Stomach (tissue), 9 donors: ENCODE results near the gene ZNF761. TPM values are rescaled to one million over a fixed set of nuclear protein-coding genes. Genes with fewer than 3 reads are reported as not detected.
"Not testable (repeated sequence)": the region's sequence is repeated elsewhere in the genome, so short reads cannot be mapped to it uniquely, and the experiment has no call there.

Experiments used
- DNase-seq, 2 donors: peaks; one replicate each; pipeline versions ENCODE4 v3.0.0 to v3.0.0-alpha.2; 2013 to 2019
- H3K27ac ChIP-seq, 5 donors: fragments of 200-600 bp in 4 of 5; sonication (generic) in 4 of 5; one replicate each; pipeline ENCODE4 v1.5.1; 2013 to 2019; ENCODE audit warnings: mild to moderate bottlenecking in 1 of 5, moderate library complexity in 1 of 5
- H3K27me3 ChIP-seq, 3 donors: fragments of 200-600 bp; sonication (generic); one replicate each; pipeline ENCODE4 v1.5.1; 2017 to 2019; ENCODE audit warnings: mixed run types in 1 of 3
- H3K36me3 ChIP-seq, 4 donors: fragments of 200-600 bp; sonication (generic); 1 replicate in 3 of 4; 2 replicates in 1 of 4; pipeline ENCODE4 v1.5.1; 2016 to 2019
- H3K4me1 ChIP-seq, 4 donors: fragments of 200-600 bp; sonication (generic); one replicate each; pipeline ENCODE4 v1.5.1; 2016 to 2019
- H3K4me3 ChIP-seq, 4 donors: fragments of 200-600 bp; sonication (generic) in 3 of 4; one replicate each; pipeline ENCODE4 v1.5.1; 2016 to 2019; ENCODE audit warnings: mild to moderate bottlenecking in 1 of 4
- H3K9me3 ChIP-seq, 4 donors: fragments of 200-600 bp; sonication (generic); one replicate each; pipeline ENCODE4 v1.5.1; 2016 to 2019
- EP300 ChIP-seq: sonication (generic); formaldehyde crosslinking; IDR thresholded peaks from one replicate; pipeline ENCODE4 v1.6.1; 2017; ENCODE audit warnings: antibody characterized with exemption
- POLR2A ChIP-seq, 4 donors: fragments of 450-650 bp; IDR thresholded peaks; one replicate each; pipeline ENCODE4 v1.6.1; 2016; ENCODE audit warnings: antibody characterized with exemption in 4 of 4, control low read depth in 2 of 4, mild to moderate bottlenecking in 1 of 4, moderate library complexity in 1 of 4
- POLR2AphosphoS5 ChIP-seq, 3 donors: sonication (generic); formaldehyde crosslinking; IDR thresholded peaks; one replicate each; pipeline ENCODE4 v1.6.1; 2016; ENCODE audit warnings: antibody characterized with exemption in 3 of 3
- WGBS, 5 donors: extraction: QIAGEN DNeasy Blood & Tissue Kit in 3 of 5; methylation state at CpG; one replicate each; pipeline versions ENCODE4 v1.1.5 to v1.1.7; 2013 to 2018; 5-methylcytosine and 5-hydroxymethylcytosine counted together
- intact Hi-C: fragments of 100-400 bp; cut with DNase I; formaldehyde crosslinking; loops from one replicate; pipeline ENCODE4 v1.15.1; 2023; ENCODE audit warnings: low total_unique reads
- polyA plus RNA-seq, 3 donors: library from polyadenylated mRNA; stranded (reverse); fragments of 200-250 nt; gene quantifications; one replicate each; pipeline ENCODE4 v1.2.3, GENCODE V29; 2013
- total RNA-seq, 5 donors: library from RNA; depleted of rRNA; stranded (reverse); fragments of >200 nt; gene quantifications; one replicate each; pipeline versions ENCODE4 v1.1.0 to v1.2.3, GENCODE V29; 2014 to 2016
- TF ChIP-seq, protein P1 (sequence below), 7 experiments: fragments of 450-650 bp in 4 of 7; fragments of 200-600 bp in 3 of 7; sonication (generic) in 3 of 7; IDR thresholded peaks; one replicate each; pipeline ENCODE4 v1.5.1; 2016 to 2019; ENCODE audit warnings: antibody characterized with exemption in 7 of 7, control low read depth in 2 of 7, mild to moderate bottlenecking in 1 of 7
- donor health status: healthy with polysubstance abuse.
- donor health status: Bipolar disorder and iron deficiency.
- donor health status: healthy.

ZNF761 gene
- total and polyA plus RNA-seq, 8 donors = 0.58 to 16.3 (median 7.0) TPM

DNA sequence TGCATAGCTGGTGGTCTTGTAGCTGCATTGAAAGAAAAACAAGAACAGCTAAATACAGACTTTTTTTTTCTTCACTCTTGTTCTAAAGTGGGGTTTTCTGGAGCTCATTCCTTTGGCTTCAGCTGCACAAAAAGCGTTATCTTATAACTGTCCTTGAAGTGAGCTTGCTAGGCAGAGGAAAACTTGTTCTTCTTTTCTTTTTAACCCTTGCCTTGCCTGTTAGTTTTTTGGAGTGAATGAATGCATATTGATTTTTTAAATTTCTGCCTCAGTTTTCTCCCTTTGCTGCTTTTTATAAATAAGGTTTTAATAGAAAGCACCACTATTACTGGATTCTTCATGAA, 35.3 kb upstream of the ZNF761 start:
- Histone ChIP-seq H3K4me1 (peaks cover 18 to 30% (median 27%) of the 10 kb centered on the region in 4 donors), H3K27me3 (no peaks in the 10 kb centered on the region), H3K9me3 (peaks cover 0 to 14% (median 2%) of the 10 kb centered on the region in 4 donors), H3K36me3 (peaks cover 10 to 37% (median 36%) of the 10 kb centered on the region in 4 donors), H3K4me3 (peak overlapping the region in 3 of 4 donors; percentile 5 to 84 (median 77)), H3K27ac (no peak overlapping the region)
- DNase-seq = no peak
- no peak for TF ChIP-seq EP300
- intact Hi-C loops = no loop called here
- WGBS, 5 donors = 2 to 12% (median 11%) methylated on average over 1 of the region's 1 CpG

DNA sequence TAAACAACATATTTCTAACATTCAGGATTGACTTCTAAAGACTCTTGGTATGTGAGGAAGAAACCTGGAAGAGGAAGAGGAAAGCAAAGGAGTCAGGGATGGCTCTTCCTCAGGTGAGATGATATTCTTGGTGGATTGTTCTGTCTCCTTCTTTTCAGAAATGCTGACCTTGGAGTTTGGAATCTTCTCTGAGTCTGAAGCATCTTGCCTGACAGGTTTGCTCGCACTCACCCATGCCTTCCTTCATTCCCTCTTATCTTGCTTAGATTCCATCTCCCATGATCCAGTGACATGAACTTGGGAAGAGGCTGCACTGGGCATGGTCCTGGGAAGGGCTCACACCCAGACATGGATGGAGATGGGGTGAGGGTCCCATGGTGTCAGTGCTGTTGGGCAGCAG, 33.9 kb upstream of the ZNF761 start:
- DNase-seq, H3K27me3 ChIP-seq, H3K27ac ChIP-seq, H3K4me3 ChIP-seq, intact Hi-C loops: not testable (repeated sequence)
- Histone ChIP-seq H3K9me3 (peaks cover 1 to 19% (median 9%) of the 10 kb centered on the region in 4 donors), H3K36me3 (peaks cover 18 to 51% (median 50%) of the 10 kb centered on the region in 4 donors), H3K4me1 (peaks cover 18 to 30% (median 27%) of the 10 kb centered on the region in 4 donors)
- WGBS, 5 donors = 83 to 92% (median 87%) methylated on average over 1 of the region's 1 CpG

DNA sequence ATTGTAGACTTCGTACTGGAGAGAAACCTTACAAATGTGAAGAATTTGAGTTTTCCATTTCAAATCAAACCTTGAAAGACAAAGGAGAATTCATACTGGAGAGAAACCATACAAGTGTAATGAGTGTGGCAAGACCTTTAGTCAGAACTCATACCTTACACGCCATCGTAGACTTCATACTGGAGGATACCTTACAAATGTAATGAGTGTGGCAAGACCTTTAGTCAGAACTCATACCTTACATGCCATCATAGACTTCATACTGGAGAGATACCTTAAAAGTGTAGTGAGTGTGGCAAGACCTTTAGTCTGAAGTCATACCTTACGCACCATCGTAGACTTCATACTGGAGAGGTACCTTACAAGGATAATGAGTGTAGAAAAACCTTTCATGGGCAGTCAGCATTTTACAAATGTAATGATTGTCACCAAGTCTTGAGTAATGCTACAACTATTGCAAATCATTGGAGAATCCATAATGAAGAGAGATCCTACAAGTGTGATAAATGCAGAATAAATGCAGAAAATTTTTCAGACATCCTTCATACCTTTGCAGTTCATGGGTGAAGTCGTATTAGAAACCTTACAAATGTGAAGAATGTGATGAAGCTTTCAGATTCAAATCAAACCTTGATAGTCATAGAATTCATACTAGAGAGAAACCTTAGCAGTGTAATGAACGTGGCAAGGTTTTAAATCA, 22.1 kb upstream of the ZNF761 start:
- no peak overlapping the region for H3K4me3 ChIP-seq
- WGBS, 5 donors = 82 to 92% (median 90%) methylated on average over 7 of the region's 7 CpGs
- DNase-seq = no peak
- peaks cover 61 to 87% (median 76%) of the 10 kb centered on the region in 4 donors for H3K9me3 ChIP-seq
- TF ChIP-seq POLR2A (IDR thresholded peaks at IDR 0.05) = no peak
- no peak for TF ChIP-seq EP300
- TF ChIP-seq, protein P1, sequence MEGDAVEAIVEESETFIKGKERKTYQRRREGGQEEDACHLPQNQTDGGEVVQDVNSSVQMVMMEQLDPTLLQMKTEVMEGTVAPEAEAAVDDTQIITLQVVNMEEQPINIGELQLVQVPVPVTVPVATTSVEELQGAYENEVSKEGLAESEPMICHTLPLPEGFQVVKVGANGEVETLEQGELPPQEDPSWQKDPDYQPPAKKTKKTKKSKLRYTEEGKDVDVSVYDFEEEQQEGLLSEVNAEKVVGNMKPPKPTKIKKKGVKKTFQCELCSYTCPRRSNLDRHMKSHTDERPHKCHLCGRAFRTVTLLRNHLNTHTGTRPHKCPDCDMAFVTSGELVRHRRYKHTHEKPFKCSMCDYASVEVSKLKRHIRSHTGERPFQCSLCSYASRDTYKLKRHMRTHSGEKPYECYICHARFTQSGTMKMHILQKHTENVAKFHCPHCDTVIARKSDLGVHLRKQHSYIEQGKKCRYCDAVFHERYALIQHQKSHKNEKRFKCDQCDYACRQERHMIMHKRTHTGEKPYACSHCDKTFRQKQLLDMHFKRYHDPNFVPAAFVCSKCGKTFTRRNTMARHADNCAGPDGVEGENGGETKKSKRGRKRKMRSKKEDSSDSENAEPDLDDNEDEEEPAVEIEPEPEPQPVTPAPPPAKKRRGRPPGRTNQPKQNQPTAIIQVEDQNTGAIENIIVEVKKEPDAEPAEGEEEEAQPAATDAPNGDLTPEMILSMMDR (IDR thresholded peaks at IDR 0.05) = no peak
- no peak for TF ChIP-seq POLR2AphosphoS5 (IDR thresholded peaks at IDR 0.05)
- intact Hi-C loops = no loop called here
- H3K27me3 ChIP-seq = no peaks in the 10 kb centered on the region
- H3K4me1 ChIP-seq = no peaks in the 10 kb centered on the region
- H3K27ac ChIP-seq = no peak overlapping the region
- H3K36me3 ChIP-seq = peaks cover 30 to 76% (median 46%) of the 10 kb centered on the region in 4 donors

DNA sequence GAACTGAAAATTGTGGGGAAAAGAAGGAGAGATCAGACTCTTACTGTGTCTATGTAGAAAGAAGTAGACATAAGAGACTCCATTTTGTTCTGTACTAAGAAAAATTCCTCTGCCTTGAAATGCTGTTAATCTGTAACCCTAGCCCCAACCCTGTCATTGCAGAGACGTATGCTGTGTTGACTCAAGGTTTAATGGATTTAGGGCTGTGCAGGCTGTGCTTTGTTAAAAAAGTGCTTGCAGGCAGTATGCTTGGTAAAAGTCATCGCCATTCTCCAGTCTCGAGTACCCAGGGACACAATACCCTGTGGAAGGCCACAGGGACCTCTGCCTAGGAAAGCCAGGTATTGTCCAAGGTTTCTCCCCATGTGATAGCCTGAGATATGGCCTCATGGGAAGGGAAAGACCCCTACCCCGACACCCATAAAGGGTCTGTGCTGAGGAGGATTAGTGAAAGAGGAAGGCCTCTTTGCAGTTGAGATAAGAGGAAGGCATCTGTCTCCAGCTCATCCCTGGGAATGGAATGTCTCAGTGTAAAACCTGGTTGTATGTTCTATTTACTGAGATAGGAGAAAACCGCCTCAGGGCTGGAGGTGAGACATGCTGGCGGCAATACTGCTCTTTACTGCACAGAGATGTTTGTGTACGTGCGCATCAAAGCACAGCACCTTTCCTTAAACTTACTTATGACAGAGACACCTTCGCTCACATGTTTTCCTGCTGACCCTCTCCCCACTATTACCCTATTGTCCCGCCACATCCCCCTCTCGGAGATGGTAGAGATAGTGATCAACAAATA, 11.1 kb upstream of the ZNF761 start:
- H3K9me3 ChIP-seq = peaks cover 0 to 19% (median 8%) of the 10 kb centered on the region in 4 donors
- H3K4me1 ChIP-seq, H3K27ac ChIP-seq, H3K27me3 ChIP-seq, H3K4me3 ChIP-seq, H3K36me3 ChIP-seq: not testable (repeated sequence)
- intact Hi-C loops = loop anchor here (10.0 kb wide), 1 partner anchor 324 kb away; no protein-coding TSS in a partner anchor
- DNase-seq = peak in 1 of 2 donors; percentile 31
- WGBS, 5 donors = 54 to 68% (median 57%) methylated on average over 11 of the region's 11 CpGs

DNA sequence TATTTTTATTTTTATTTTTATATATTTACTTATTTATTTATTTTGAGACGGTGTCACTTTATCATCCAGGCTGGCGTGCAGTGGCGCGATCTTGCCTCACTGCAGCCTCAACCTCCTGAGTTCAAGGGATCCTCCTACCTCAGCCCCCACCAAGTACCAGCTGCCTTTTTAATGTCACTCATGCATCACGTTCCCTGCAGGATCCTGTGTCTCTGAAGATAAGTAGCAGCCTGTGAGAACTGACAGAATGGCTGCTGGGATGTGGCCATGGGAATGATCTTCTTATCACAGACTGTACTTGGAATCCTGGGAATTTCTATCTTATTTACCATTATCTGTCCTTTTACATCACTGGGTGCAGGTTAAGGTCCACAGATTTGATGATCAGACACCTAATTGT, 9.2 kb upstream of the ZNF761 start:
- H3K4me1 ChIP-seq = peaks cover 0 to 5% (median 2%) of the 10 kb centered on the region in 4 donors
- peaks cover 0 to 7% (median 2%) of the 10 kb centered on the region in 4 donors for H3K9me3 ChIP-seq
- intact Hi-C loops = loop anchor here (10.0 kb wide), 1 partner anchor 322 kb away; no protein-coding TSS in a partner anchor
- H3K4me3 ChIP-seq = no peak overlapping the region
- WGBS, 5 donors = 78 to 84% (median 81%) methylated on average over 5 of the region's 5 CpGs
- H3K36me3 ChIP-seq = peaks cover 0 to 4% (median 0%) of the 10 kb centered on the region in 4 donors
- no peak overlapping the region for H3K27ac ChIP-seq
- TF ChIP-seq EP300 (no peak), POLR2AphosphoS5 (IDR thresholded peaks at IDR 0.05) (no peak), POLR2A (IDR thresholded peaks at IDR 0.05) (no peak)
- TF ChIP-seq, protein P1 (IDR thresholded peaks at IDR 0.05) = no peak
- no peak for DNase-seq
- H3K27me3 ChIP-seq = no peaks in the 10 kb centered on the region

DNA sequence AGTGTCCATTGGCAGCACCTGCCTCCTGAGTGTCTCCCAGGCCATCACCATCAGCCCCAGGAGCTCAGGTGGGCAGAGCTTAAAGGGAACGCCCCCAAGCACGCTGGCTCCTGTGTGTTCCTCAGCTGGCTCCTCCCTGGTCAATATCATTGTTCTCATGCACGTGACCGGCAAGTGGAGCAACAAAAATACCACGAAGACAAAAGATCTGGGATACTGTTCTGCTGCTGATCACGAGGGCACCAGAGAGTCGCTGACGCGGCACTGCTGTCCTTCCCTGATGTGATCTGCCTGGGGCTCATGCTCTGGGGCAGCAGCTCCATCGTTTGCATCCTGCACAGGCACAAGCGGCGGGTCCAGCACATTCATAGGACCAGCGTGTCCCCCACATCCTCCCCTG, 8.7 kb upstream of the ZNF761 start:
- H3K27me3 ChIP-seq, DNase-seq, H3K9me3 ChIP-seq, H3K4me1 ChIP-seq, H3K36me3 ChIP-seq, H3K4me3 ChIP-seq, H3K27ac ChIP-seq: not testable (repeated sequence)
- intact Hi-C loops = loop anchor here (10.0 kb wide), 1 partner anchor 322 kb away; no protein-coding TSS in a partner anchor
- WGBS, 5 donors = 5 to 27% (median 9%) methylated on average over 2 to 11 of the region's 13 CpGs; no CpG with 5 or more reads in 1 of the 5 donors

DNA sequence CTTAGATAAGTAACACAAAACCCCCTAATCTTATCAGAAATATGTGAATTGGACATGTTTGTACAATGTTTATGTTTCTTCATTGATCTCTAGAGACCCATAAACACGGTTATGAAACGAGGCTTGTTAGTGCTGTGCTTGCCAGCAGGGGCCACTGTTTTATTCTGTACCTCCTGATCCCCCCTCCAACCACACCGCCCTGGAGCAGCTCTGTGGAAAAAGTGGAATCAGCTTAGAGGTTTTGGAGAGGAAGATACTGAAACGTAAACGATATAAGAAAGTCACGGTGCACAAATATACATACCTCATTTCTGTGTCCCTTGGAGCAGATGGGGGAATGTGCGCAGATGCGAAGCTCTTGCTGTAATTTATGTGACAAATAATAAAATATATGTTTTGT, 8.1 kb upstream of the ZNF761 start:
- not testable (repeated sequence) for H3K27ac ChIP-seq, H3K4me3 ChIP-seq, H3K27me3 ChIP-seq, H3K4me1 ChIP-seq, H3K9me3 ChIP-seq, H3K36me3 ChIP-seq
- 35 to 50% (median 37%) methylated on average over 6 to 8 of the region's 8 CpGs for WGBS, 5 donors
- DNase-seq = peak in 1 of 2 donors; percentile 43
- intact Hi-C loops = loop anchor here (10.0 kb wide), 1 partner anchor 321 kb away; no protein-coding TSS in a partner anchor
